Left ventricle myocardium inferior (tissue), 1 donor: ENCODE results near the gene TAF10. TPM values are rescaled to one million over a fixed set of nuclear protein-coding genes. Genes with fewer than 3 reads are reported as not detected.
A peak's percentile ranks its signal among the peaks of the same experiment; 100 is the strongest.

Experiments used
- DNase-seq: peaks from one replicate; pipeline ENCODE4 v3.0.0-alpha.2; 2020
- H3K27ac ChIP-seq: fragments of 200-600 bp; replicated peaks from 2 replicates; pipeline ENCODE4 v1.8.0; 2021
- H3K27me3 ChIP-seq: fragments of 200-600 bp; 2 replicates; pipeline ENCODE4 v1.8.0; 2021; ENCODE audit warnings: low read depth
- H3K36me3 ChIP-seq: fragments of 200-600 bp; 2 replicates; pipeline ENCODE4 v1.8.0; 2021
- H3K4me1 ChIP-seq: fragments of 200-600 bp; 2 replicates; pipeline ENCODE4 v1.8.0; 2021
- H3K4me3 ChIP-seq: fragments of 200-600 bp; 2 replicates; pipeline ENCODE4 v1.8.0; 2021; ENCODE audit warnings: mild to moderate bottlenecking, moderate library complexity
- H3K9me3 ChIP-seq: fragments of 200-600 bp; replicated peaks from 2 replicates; pipeline ENCODE4 v1.8.0; 2021
- intact Hi-C: fragments of 100-400 bp; cut with micrococcal nuclease; formaldehyde crosslinking; loops from one replicate; pipeline ENCODE4 v1.11.0; 2022
- total RNA-seq: library from RNA; stranded (reverse); fragmentation: NEBNext Ultra II Directional; extraction: Animal tissue kit (Norgen Biotek cat#: 25700); gene quantifications from one replicate; pipeline ENCODE4 v1.2.1, GENCODE V29; 2021
- TF ChIP-seq, protein P1 (sequence below): fragments of 200-600 bp; IDR thresholded peaks from 2 replicates; pipeline ENCODE4 v1.8.0; 2021; ENCODE audit warnings: antibody characterized with exemption, mild to moderate bottlenecking, borderline replicate concordance
- donor health status: DM: no; HTN: yes; CAD: no; lungs with severe emphysema.

Gene TAF10
- total RNA-seq, 1 donor from 2014 or later: 106 TPM

DNA sequence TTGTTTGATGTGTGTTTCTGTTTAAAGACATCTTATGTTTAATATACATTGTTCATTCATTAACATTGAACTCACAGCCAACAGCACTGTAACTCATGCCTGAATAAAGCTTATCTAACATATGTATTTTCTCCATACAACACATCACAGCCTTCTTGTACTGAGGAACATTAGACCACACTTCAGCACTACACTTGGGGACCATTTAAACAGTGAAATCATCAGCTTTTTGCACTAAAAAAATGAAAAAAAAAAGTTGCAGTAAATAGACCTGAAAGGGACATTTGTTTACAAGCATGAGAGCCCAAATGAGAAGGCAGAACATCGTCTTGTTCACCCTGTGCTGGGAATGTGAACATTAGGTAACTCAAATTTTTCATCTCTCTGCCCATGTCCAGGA lies 22.5 kb upstream of the TAF10 start:
- no peak overlapping the region for H3K4me3 ChIP-seq
- peak overlapping the region; percentile 85 for H3K27ac ChIP-seq
- no peak for DNase-seq
- peaks cover 72% of the 10 kb centered on the region for H3K4me1 ChIP-seq
- TF ChIP-seq, protein P1, sequence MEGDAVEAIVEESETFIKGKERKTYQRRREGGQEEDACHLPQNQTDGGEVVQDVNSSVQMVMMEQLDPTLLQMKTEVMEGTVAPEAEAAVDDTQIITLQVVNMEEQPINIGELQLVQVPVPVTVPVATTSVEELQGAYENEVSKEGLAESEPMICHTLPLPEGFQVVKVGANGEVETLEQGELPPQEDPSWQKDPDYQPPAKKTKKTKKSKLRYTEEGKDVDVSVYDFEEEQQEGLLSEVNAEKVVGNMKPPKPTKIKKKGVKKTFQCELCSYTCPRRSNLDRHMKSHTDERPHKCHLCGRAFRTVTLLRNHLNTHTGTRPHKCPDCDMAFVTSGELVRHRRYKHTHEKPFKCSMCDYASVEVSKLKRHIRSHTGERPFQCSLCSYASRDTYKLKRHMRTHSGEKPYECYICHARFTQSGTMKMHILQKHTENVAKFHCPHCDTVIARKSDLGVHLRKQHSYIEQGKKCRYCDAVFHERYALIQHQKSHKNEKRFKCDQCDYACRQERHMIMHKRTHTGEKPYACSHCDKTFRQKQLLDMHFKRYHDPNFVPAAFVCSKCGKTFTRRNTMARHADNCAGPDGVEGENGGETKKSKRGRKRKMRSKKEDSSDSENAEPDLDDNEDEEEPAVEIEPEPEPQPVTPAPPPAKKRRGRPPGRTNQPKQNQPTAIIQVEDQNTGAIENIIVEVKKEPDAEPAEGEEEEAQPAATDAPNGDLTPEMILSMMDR: no peak
- no peaks in the 10 kb centered on the region for H3K9me3 ChIP-seq
- no peaks in the 10 kb centered on the region for H3K27me3 ChIP-seq
- intact Hi-C loops: no loop called here
- H3K36me3 ChIP-seq: peaks cover 28% of the 10 kb centered on the region

DNA sequence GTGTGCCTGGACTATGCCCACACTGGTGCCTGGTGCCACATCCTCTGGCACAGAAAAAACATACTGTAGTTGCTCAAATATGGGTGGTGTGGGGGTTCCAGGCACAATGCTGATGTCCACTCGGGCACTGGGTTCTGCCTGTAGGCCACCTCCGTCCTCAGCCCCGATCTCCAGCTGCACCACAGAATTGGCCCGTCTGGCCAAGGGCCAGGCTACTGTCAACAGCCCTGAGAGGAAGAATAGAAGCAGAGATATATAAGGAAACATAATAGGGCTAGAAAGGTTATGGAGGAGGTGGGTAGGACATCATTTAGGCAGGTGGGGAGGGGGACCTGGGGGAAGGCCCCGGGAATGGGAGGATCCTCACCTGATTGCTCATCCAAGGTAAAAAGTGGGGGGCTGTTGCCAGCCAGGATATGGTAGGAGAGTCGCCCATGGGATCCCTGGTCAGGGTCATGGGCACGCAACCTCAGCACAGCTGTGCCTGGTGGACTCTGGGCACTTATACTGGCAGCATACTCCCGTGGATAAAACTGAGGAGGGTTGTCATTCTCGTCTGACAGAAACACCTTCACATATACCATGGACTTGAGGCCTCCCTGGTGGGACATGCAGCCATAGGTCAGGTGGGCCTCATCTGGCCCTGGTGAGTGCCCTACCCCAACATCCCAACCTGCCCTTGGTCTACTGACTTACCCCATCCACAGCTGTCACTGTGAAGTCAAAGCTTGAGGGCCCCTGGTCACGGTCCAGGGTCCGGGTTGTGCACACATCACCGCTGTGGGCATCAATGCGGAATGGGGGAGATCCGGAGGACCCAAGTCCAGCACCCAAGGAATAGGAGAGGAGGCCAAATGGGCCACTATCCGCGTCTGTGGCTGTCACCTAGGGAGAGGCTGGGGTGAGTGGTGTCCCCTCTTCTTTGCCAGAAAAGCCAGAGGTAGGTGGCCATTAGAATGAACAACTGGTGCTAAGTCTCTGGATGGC lies 21.7 kb upstream of the TAF10 start:
- H3K4me3 ChIP-seq: no peak overlapping the region
- peak; percentile 71 for DNase-seq
- no peaks in the 10 kb centered on the region for H3K27me3 ChIP-seq
- peaks cover 35% of the 10 kb centered on the region for H3K36me3 ChIP-seq
- H3K27ac ChIP-seq: peak overlapping the region; percentile 85
- H3K4me1 ChIP-seq: peaks cover 64% of the 10 kb centered on the region
- intact Hi-C loops: no loop called here
- TF ChIP-seq, protein P1: no peak
- H3K9me3 ChIP-seq: no peaks in the 10 kb centered on the region

DNA sequence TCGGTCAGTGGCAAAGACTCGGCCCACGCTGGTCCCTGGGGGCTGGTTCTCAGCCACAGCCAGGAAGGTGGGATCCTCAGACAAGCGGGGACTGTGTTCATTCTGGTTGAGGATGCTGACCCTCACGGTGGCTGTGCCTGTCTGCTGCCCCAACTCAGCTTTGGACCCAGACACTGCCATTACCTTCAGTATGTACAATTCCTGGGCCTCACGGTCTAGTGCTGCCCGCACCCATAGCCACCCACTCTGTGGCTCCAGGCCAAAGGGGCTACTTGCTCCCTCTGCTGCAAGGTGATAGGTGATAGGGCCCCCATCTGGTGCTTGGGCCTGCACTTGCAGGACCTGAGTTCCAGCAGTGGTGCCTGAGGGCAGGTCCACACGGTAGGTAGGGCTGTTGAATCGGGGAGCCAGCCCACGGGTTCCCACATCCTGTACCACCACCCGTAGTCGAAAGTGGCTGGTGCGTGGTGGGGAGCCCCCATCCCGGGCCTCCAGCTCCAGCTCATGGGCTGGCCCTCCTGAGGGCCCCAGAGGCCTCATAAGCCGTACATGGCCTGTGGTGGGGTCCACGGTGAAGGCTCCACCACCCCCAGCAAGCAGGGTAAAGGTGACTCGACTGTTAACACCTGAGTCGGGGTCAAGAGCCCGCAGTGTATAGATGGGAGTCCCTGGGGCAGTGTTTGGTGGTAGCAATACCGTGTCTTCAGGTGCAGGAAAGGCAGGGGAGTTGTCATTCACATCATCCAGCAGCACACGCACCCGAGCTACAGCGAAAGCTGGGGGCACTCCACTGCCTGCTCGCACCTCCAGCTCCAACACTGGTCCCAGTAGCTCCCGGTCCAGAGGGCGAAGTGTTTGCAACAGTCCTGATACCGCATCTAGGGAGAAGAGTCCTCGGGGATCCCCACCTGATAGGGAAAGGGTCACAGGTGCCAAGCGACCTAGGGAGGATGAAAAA lies 20.4 kb upstream of the TAF10 start:
- Histone ChIP-seq H3K4me1 (peaks cover 56% of the 10 kb centered on the region), H3K27ac (no peak overlapping the region), H3K36me3 (peaks cover 38% of the 10 kb centered on the region), H3K27me3 (no peaks in the 10 kb centered on the region), H3K4me3 (no peak overlapping the region), H3K9me3 (no peaks in the 10 kb centered on the region)
- DNase-seq: no peak
- TF ChIP-seq, protein P1: no peak
- intact Hi-C loops: no loop called here

DNA sequence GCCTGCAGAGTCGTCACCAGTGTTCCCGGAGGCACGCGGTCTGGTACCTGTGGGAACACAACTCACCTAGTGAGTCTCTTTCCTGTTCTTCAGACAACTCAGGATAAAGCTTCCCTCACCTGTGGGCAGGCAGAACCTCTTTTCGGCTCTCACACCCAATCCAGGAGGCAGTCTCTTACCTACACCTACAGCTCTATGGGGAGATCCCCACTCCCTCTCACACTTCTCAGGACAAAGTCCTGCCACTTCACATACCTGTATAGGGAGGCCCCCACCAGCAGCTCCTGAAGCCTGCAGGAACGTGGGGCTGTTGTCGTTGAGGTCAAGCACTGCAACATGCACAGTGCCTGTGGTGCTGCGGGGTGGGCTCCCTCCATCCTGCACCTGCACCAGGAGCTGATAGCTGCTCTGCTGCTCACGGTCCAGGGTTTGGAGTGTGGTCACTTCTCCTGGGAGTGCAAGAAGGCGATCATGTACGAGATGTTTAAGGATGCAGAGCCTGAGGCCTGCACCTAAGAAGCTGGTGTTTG lies 19.4 kb upstream of the TAF10 start:
- intact Hi-C loops: no loop called here
- TF ChIP-seq, protein P1: no peak
- Histone ChIP-seq H3K27ac (no peak overlapping the region), H3K4me3 (no peak overlapping the region), H3K4me1 (peaks cover 51% of the 10 kb centered on the region), H3K36me3 (peaks cover 48% of the 10 kb centered on the region), H3K27me3 (no peaks in the 10 kb centered on the region), H3K9me3 (no peaks in the 10 kb centered on the region)
- DNase-seq: no peak

DNA sequence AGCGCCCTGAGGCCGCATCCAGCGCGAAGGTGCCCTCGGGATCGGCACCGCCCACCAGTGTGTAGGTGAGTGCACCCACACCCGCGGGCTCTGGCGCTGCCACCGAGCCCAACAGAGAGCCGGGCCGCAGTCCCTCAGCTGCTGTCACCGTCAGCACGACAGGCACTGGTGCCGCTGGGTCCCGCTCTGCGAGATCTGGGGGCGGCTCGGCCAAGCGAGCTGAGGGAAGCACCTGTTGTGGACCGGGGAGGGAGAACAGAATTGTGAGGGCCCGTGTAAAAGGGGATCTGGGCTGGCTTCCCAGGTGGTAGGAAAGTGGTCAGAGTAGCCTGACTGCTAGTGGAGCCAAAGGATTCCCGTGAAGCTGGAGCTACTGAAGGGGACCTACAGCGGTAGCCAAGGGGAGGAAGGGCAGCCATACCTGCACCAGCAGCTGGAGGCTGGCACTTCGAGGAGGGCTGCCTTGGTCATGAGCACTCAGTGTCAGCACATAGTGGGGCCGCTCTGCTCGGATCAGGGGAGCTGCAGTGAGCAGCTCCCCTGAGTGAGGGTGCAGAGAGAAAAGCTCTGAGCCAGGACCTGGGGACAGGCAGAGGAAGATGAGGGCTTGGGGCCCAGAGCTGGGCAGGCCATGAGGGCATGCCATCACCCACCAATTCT lies 18.7 kb upstream of the TAF10 start:
- TF ChIP-seq, protein P1: no peak
- Histone ChIP-seq H3K9me3 (no peaks in the 10 kb centered on the region), H3K36me3 (peaks cover 54% of the 10 kb centered on the region), H3K27me3 (no peaks in the 10 kb centered on the region), H3K4me1 (peaks cover 45% of the 10 kb centered on the region), H3K27ac (no peak overlapping the region), H3K4me3 (no peak overlapping the region)
- no peak for DNase-seq
- intact Hi-C loops: no loop called here
